ENCODE results near the gene LST1.

GRCh38 chr6:31587791-31588777, 2.0 kb downstream of the LST1 start:
- TF ChIP-seq, protein P1, sequence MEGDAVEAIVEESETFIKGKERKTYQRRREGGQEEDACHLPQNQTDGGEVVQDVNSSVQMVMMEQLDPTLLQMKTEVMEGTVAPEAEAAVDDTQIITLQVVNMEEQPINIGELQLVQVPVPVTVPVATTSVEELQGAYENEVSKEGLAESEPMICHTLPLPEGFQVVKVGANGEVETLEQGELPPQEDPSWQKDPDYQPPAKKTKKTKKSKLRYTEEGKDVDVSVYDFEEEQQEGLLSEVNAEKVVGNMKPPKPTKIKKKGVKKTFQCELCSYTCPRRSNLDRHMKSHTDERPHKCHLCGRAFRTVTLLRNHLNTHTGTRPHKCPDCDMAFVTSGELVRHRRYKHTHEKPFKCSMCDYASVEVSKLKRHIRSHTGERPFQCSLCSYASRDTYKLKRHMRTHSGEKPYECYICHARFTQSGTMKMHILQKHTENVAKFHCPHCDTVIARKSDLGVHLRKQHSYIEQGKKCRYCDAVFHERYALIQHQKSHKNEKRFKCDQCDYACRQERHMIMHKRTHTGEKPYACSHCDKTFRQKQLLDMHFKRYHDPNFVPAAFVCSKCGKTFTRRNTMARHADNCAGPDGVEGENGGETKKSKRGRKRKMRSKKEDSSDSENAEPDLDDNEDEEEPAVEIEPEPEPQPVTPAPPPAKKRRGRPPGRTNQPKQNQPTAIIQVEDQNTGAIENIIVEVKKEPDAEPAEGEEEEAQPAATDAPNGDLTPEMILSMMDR (IDR thresholded peaks at IDR 0.05) = no peak
- no peak for TF ChIP-seq EZH2 (IDR thresholded peaks at IDR 0.05; ENCODE audit: borderline replicate concordance, insufficient read depth, low read depth, low read length, poor library complexity, severe bottlenecking)

Measured in B cell (primary cell).